GM18867 (cell line): ENCODE data around the gene PDZD4.
"Not testable (repeated sequence)": the region's sequence is repeated elsewhere in the genome, so short reads cannot be mapped to it uniquely, and the experiment has no call there.

Experiments used
- ATAC-seq: cut with Tn5 transposase; IDR thresholded peaks from one replicate; pipeline ENCODE4 v1.9.1; 2021; ENCODE audit warnings: mild to moderate bottlenecking, moderate library complexity; ENCODE audit not compliant: unreplicated experiment

Gene PDZD4

DNA sequence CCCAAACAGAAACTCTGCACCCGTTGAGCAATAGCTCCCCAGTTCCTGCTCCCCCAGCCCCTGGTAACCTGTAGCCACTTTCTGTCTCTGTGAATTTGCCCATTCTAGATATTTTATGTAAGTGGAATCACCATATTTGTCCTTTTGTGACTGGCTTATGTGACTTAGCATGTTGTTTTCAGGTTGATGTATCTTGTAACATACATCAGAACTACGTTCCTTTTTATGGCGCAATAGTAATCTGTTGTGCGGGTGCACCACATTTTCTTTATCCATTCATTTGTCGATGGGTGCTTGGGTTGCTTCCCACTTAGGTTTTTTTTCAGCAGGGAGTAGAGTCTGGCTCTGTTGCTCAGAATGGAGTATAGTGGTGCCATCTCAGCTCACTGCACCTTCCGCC is 6.6 kb upstream of the PDZD4 start:
- no peak for ATAC-seq

DNA sequence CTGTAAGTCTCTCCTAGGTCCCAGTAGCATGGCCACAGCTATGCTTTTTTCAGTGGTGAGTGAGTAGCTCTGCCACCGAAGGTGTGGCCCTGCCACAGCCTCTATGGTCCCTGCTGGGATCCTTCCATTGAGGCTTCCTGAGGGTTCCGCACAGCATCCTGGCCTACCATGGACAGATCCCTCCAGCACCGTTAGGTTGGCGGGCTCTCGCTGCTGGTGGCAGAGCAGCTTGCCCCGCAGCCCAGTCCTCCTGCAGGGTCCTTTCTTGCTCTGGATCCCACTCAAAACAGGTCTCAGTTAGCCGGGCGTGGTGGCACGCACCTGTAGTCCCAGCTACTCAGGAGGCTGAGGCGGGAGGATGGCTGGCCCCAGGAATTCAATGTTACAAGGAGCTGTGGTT is 2.4 kb upstream of the PDZD4 start:
- no peak for ATAC-seq

DNA sequence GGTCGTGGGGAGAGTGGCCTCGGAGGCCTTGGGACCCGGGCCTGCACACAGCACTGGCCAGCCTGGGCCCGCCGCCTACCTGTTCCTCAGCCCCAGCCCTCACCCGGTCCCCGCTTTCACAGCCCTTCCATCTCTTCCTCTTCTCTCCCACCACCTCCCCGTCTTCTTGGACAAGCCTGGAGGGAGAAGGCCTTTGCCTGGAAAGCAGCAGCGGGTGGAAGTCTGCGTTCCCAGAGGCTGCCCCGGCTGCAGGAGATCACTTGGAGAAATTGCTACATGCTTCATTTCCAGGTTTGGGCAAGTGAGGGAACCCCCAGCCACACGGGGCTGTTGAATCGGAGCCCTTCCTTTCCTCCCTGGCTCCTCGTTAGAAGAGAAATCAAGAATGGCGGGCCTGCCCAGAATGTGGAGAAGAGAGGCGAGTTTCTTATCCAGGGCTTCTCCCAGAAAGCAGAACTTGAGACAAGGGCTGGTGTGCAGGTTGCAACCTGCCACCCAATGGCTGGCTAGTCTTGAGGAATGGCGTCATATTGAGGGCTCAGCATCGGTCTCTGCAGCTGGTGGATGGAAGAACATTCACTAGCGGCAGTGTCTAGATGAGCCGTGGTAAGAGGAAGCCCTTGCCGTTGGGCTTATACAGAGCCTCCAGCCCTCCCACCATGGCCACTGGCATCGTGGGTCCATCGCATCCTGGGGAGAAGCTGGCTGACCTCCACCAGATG is 1.2 kb upstream of the PDZD4 start:
- ATAC-seq, result no peak

DNA sequence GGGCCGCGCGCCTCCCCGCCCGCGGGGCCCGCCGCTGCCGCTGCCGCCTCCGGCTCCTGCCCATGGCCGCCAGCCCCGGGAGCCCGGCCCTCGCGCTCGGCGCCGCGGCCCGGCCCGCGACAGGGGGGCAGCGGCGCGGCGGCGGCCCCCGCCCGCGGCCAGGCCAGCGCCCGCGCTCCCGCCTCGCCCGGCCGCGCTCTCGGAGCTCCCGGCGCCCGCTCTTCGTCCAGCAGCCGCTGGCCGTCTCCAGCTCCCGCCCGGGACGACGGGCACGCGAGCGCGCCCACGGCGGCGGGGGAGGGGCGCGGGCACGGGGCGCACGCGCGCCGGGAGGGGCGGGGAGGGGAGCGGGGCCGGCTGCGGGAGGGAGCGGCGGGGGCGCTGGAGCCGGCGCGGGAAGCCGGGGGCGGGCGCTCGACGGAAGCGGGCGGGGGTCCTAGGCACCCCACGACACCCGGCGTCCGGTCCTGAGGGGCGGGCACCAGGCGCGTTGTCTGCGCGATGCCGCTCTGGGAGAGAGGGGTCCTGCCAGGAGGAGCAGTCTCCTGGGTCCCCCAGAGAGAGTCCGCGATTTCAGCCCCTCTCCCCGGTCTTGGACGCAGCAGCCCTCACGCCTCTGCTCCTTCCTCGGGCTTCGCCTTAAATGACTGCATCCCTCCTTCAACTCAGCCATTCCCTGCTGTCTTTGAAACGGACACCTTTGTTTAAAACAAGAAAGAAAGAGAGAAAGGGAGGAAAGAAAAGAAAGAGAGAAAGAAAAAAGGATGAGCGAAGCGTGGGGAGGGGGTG is 490 bp upstream of the PDZD4 start:
- ATAC-seq, result no peak

DNA sequence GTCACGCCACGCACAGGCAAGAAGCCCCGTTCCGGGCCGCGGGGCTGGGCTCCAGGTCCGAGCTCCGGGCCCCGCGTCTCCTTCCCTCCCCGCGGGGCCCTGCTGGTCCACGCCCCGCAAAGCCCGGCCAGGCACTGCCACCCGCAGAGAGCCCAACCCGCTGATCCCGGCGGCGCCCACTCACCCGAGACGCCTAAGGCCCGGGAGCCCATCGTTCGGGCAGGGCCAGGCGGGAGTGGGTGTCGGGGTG is 870 bp downstream of the PDZD4 start:
- no peak for ATAC-seq

DNA sequence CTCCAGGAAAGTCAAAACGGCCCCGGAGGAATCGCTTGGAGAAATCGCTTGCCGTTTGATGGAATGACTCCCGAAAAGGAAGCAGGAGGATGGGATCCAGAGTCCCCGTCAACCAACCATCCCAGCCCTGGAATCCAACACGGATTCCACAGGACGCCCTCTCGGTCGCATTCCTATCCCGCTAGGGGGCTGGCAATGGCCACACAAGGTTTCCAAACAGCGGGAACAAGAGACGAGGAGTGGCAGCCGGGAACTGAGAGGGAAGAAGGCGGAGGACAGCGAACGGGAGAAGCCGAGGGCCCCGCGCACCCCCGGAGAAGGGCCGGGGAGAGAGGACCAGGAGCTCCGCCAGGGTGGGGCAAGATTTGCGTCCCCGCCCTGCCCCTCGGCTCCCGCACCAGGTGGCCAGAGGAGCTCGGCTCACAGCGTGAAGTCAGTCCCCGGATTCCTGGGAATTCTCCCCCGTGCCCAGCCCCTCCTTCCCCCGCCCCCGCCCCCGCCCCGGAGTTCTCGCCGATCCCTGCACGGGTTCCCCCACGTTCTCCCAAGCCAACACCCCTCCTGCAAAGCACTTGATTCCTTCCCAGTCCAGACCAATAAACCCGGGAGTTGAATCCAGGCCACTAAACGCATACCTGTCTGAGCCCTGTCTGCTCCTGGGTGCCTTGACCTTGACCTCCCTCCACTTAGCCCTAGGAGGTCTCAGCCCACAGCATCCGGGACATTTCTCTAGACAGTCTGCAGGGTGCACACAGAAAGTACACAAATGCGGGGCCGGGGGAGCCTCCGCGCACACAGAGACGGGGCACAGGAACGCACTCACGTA is 1.4 kb downstream of the PDZD4 start:
- ATAC-seq, result no peak

DNA sequence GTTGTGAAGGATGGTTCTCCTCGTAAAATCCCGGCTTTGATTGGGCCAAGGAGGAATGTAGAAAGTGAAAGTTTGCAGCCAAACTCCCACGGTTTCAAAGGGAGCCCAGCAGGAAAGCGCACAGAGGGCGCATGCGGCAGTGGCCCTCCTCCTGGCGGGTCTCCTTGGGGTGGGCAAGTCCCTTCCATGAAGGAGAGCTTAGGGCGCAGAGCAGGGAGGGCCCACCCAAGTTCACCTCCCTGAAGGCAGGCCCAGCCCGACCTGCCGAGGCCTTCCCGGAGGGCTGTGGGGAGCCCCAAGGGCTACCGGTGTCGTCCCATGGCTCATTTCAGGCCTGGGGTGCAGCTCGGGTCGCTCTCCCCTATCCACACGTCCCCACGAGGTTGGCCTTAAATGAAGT is 2.0 kb downstream of the PDZD4 start:
- no peak for ATAC-seq

DNA sequence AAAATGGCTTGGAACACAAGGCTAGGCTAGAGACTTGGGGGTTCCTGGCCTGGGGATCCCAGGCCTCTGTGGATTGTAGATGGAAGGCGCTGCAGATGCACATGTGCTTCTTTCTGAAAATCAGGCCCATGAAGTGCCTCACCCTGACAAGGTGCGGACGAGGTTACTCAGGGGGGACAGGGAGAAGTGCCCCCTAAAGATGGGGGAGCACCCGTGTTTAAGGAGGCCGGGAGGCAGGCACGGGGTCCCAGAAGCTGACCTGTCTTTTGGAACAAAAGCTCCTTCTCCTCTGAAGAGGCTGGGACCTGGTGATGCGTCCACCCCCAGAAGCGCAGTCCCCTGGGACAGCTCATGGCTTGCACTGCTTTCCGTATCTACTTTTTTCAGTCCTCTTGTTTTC is 2.4 kb downstream of the PDZD4 start:
- no peak for ATAC-seq

DNA sequence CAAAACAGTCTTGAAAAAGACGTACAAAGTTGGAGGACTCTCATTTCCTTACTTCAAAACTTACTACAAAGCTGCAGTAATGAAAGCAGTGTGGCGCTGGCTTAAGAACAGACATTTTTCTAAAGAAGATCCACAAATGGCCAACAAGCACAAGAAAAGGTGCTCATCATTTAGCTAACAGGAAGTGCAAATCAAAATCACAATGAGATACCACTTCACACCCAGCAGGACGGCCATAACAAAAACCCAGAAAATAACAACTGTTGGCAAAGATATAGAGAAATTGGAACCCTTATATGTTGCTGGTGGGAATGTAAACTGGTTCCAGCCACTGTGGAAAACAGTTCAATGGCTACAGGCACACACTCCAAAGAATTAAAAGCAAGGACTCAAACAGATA is 3.3 kb downstream of the PDZD4 start:
- ATAC-seq, result no peak

DNA sequence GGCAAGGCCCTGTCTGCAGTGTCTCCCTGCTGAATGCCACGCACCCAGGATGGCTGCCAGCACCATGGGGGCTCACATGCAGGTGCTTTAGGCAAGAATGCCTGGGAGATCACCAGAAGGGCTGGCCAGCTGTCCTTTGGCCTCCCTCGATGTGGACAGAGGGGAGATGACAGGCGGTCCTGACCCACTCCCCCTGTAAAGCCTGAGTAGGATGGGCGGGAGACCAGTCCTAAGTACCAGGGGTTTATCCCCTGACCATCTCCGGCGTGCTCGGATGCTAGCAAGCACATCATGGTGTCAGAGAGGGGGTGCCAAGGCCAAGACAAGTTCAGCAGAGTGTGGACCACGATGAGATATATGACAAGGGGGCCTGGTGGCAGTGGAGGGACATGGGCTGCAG is 5.3 kb downstream of the PDZD4 start:
- ATAC-seq, result no peak

DNA sequence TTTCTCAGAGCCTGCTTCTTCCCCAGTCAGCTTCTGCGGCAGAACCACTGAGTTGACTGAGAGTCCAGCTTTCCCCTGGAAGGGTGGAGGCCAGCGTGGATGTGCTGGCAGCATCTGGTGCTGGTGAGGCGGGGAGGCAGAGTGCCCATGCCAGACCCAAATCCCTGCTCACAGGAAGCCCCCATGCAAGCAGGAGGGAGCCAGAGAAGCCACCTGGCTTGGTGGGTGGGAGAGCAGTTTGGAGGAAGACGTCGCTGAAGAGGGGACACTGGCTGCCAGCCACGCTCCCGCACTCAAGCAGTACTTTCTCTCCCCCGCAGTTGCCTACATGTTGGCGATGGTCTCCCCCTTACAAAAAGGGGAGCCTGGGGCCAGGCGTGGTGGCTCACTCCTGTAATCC is 6.0 kb downstream of the PDZD4 start:
- ATAC-seq, result no peak

DNA sequence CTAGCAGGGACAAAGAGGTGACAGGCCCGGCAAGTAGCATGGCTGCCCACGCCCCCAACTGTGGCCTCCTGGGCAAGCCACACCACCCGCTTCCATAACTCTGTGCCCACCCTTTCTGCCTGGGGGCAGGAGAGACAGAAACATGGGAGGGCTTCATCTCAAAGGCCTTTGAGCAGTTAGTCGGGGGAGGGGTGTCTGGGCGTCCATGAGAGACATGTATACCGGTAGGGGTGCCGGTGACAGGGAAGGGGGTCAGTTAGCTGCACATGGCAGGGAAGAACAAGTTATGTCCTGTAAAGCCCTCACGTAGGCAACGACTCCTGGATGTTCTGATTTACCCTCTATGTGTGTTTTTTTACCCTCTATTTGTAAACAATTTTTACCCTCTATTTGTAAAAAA is 9.3 kb downstream of the PDZD4 start:
- ATAC-seq, result no peak

DNA sequence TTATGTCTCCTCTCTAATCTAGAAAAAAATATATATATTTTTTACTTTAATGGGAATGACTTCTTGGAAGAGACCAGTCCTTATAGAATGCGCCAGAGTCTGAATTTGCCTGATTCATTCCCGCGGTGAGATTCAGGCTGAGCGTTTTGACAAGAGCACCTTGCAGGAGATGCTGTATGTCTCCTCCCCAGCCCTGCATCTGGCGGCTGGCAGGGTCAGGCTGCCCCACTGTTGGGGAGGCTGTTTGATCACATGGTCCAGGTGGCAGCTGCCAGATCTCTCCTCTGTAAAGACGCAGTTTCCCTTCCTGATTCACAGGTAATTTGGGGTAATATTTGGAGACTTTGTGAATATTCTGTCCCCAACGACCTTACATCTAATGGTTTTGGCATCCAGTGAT is 9.7 kb downstream of the PDZD4 start:
- no peak for ATAC-seq

DNA sequence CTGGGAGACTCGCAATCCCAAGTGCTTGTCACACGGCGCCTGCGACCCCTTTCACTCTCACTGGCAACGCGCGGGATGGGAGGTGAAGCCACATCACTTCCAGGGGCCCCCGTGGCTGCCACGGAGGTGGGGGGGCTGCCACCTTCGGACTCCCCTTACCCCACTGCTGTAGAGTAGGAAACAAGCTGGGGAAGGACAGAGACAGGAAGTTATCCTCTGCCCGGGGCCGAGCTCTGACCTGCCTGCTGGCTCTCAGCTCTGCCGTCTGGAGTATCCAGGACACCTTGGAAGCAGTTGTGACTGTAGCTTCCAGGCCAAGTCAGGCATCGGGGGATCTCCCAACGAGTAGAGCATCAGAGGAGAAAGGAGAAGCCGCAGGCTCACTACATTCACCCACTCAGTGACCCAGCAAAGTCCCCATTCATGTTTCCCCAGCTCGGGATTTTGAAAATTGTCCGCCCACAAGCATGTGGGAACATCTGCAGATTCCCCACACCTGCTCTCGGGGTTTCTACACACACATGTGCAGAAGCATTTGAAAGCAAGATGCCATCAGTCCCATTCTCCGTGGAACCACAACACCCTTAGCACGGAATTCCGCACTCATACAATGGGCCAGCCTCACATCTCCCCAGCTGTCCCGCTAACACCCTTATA is 10.8 kb downstream of the PDZD4 start:
- no peak for ATAC-seq

DNA sequence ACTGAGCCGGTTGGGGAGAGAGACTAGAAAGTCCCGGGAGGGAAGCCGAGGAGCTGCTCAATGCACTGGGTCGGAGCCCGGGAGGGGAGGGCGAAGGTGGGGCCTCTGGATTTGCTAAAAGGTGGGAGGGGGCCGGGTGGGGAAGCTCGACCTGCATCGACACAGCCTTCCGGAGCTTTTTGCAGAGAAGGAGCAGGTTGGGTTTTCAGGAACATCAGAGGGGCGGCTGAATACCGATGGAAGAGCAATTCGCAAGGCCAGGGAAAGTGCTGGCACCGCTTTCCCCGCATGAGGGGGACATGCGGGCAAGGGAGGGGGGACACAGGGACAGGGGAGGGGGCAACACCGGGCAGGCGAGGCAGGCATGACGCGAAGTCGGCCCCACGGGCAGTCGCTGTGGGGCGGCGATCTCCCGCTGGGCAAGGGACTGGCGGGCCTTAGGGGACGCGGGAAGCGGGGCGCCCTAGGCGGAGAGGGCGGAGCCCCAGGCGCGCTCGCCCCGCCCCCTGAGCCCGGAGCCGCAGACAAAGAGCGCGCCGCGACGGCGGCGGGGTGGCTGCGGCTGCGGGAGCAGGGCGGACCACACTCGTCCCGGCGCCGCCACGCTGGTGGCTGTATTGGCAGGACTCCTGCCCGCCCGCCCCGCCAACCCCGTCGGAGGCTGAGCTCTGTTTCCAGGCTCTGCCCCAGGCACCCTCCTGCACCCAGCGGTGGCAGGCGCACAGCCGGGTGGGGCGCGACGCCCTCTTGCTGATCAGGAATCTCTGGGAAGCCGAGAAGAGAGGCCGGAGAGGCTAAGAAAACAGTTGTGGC is 11.6 kb downstream of the PDZD4 start:
- ATAC-seq, result no peak

DNA sequence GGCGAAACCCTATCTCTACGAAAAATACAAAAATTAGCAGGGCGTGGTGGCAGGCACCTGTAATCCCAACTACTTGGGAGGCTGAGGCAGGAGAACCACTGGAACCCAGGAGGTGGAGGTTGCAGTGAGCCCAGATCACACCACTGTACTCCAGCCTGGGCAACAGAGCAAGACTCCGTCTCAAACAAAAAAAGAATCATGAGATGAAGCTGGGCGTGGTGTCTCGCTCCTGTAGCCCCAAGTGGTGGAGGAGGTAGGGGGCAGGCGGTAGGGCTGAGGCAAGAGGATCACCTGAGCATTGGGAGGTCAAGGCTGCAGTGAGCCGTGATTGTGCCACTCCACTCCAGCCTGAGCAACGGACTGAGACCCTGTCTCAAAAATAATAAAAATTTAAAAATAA is 12.3 kb downstream of the PDZD4 start:
- not testable (repeated sequence) for ATAC-seq

DNA sequence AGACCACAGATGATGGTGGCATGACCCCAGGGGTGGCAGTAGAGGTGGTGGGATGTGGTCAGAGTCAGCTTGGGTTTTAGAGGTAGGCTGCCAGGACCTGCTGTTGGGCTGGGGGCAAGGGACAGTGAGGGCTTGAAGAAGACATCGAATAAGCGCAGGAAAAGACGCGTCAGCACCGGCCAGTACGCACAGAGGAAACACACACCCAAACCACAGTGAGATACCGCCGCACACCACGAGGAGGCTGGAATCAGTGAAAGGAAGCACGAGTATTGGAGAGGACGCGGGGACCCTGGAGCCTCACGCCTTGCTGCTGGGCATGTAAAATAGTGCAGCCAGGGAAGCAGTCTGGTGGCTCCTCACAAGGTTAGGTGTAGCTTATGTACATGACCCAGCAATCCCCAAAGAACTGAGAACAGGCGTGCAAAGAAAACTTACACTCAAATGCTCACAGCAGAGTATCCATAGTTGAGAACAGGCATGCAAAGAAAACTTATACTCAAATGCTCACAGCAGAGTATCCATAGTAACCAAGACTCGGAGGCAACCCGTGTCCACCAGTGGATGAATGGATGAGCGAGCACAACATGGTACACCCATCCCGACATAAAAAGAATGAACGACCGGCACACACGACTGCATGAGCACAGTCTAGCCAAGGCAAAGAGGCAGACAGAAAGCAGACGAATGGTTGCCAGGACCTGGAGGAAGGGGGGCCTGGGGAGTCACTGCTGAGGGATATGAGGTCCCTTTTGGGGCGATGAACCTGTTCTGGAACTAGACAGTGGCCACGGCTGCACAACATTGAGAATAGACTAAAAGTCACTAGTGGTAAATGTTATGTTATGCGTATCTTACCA is 13.3 kb downstream of the PDZD4 start:
- ATAC-seq, result no peak

DNA sequence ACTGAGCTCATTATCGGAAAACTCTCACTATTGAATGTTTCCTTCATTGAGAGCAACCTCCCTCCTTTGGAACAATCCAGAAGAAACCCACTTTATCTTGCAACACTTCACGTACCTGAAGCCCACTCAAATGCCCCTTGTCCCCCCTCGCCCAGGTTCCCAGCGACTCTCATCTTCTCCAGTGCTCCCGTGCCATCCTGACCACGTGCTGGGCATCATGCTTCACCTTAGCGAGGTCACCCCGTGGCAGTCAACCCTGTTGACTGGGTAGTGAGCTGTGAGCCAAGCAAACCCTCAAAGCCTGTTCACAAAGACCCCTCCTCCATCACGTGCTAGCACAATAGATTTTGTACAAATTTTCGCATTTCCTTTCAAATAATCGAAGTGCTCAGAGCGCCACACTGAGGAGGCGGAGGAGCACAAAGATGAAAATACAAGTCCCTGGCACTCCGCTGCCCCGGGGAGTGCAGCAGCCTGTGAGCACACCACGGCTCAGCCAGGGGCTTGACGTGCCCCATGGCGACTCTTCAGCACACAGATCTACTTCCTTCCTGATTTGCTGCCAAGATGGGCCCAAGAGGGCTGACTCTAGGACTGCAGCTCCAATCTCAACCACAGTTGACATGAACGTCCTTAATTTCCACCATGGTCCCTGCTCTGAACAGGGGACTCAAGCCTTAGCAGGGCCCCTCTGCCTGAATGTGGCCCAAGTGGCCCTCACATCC is 15.6 kb downstream of the PDZD4 start:
- no peak for ATAC-seq

DNA sequence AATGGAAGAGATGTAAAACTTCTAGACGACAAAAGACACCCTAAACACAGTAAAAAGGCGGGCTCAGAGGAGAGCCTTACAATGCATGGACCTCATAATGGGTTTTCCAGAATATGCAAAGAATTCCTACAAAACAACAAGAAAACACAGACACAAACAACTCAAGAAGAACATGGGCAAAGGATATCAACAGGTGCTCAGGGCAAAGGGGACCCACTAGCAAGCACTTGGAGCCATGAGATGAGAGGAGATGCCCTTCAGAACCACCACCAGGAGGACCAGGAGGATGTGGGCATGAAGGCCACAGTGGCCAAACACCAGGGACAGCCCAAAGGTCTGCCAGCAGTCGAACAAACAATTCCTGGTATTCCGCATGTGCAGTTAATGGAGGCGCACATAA is 17.2 kb downstream of the PDZD4 start:
- no peak for ATAC-seq
